GM23338 (cell line): Measurements from ENCODE around the gene SLC6A3. TPM values are rescaled to one million over a fixed set of nuclear protein-coding genes. Genes with fewer than 3 reads are reported as not detected.

Experiments
- ATAC-seq: fragments of 200-7000 bp; cut with Tn5 transposase; 3 replicates; pipeline ENCODE4 v1.9.1; 2020
- DNase-seq: peaks from one replicate; pipeline ENCODE4 v3.0.0-alpha.2; 2015; ENCODE audit warnings: low spot score
- H2AFZ ChIP-seq: fragments of 200-600 bp; sonication (generic); 2 replicates; pipeline ENCODE4 v1.8.0; 2016; ENCODE audit warnings: antibody characterized with exemption, mild to moderate bottlenecking, moderate library complexity
- H3F3A ChIP-seq: fragments of 200-600 bp; sonication (generic); replicated peaks from 2 replicates; pipeline ENCODE4 v1.8.0; 2017; ENCODE audit warnings: antibody characterized with exemption, mixed run types, low read depth
- H3K27ac ChIP-seq: fragments of 200-600 bp; sonication (generic); 2 replicates; pipeline ENCODE4 v1.6.1; 2016; ENCODE audit warnings: low read depth
- H3K27me3 ChIP-seq: fragments of 200-600 bp; sonication (generic); 2 replicates; pipeline ENCODE4 v1.8.0; 2016; ENCODE audit warnings: mild to moderate bottlenecking, mixed run types, moderate library complexity; ENCODE audit not compliant: insufficient read depth
- H3K36me3 ChIP-seq: fragments of 200-600 bp; sonication (generic); 2 replicates; pipeline ENCODE4 v1.8.0; 2016; ENCODE audit warnings: mild to moderate bottlenecking; ENCODE audit not compliant: insufficient read depth
- H3K4me1 ChIP-seq: fragments of 200-600 bp; sonication (generic); 2 replicates; pipeline ENCODE4 v1.8.0; 2016; ENCODE audit warnings: mild to moderate bottlenecking, moderate library complexity; ENCODE audit not compliant: insufficient read depth
- H3K4me2 ChIP-seq: fragments of 200-600 bp; sonication (generic); 2 replicates; pipeline ENCODE4 v1.7.1; 2017; ENCODE audit warnings: mixed run types
- H3K4me3 ChIP-seq: fragments of 200-600 bp; sonication (generic); 2 replicates; pipeline ENCODE4 v1.6.1; 2016; ENCODE audit warnings: mixed run types
- H3K79me2 ChIP-seq: fragments of 200-600 bp; sonication (generic); replicated peaks from 2 replicates; pipeline ENCODE4 v1.8.0; 2017; ENCODE audit warnings: mild to moderate bottlenecking; ENCODE audit not compliant: insufficient read depth
- H3K9me2 ChIP-seq: fragments of 200-600 bp; sonication (generic); 2 replicates; pipeline ENCODE4 v1.8.0; 2017; ENCODE audit not compliant: insufficient read depth
- H4K20me1 ChIP-seq: fragments of 200-600 bp; sonication (generic); replicated peaks from 2 replicates; pipeline ENCODE4 v1.8.0; 2017; ENCODE audit warnings: mild to moderate bottlenecking; ENCODE audit not compliant: insufficient read depth
- H3K27ac Mint-ChIP-seq: 2 replicates; pipeline ENCODE4 v1.8.0; 2020; ENCODE audit warnings: inconsistent platforms, mild to moderate bottlenecking, moderate library complexity, mixed read lengths
- H3K27me3 Mint-ChIP-seq: 3 replicates; pipeline ENCODE4 v1.8.0; 2022; ENCODE audit warnings: low read depth, mild to moderate bottlenecking, moderate library complexity, mixed read lengths, inconsistent platforms; ENCODE audit not compliant: insufficient read depth, poor library complexity
- H3K36me3 Mint-ChIP-seq: 3 replicates; pipeline ENCODE4 v1.8.0; 2021; ENCODE audit warnings: low read depth, mild to moderate bottlenecking, inconsistent platforms, moderate library complexity, mixed read lengths
- H3K4me1 Mint-ChIP-seq: 3 replicates; pipeline ENCODE4 v1.8.0; 2020; ENCODE audit warnings: mild to moderate bottlenecking, inconsistent platforms, mixed read lengths
- H3K4me3 Mint-ChIP-seq: 3 replicates; pipeline ENCODE4 v1.8.0; 2021; ENCODE audit warnings: moderate library complexity, mild to moderate bottlenecking, inconsistent platforms, mixed read lengths
- H3K9me3 Mint-ChIP-seq: 3 replicates; pipeline ENCODE4 v1.8.0; 2020; ENCODE audit warnings: moderate library complexity, mild to moderate bottlenecking, inconsistent platforms, mixed read lengths
- CREB1 ChIP-seq: fragments of 250-450 bp; sonication (Bioruptor Pico); IDR thresholded peaks from 2 replicates; pipeline ENCODE4 v1.5.0; 2020; ENCODE audit warnings: low read depth, mild to moderate bottlenecking, moderate library complexity
- CTCF ChIP-seq, 2 experiments: fragments of 200-600 bp in 1 of 2; sonication (generic) in 1 of 2; conservative IDR thresholded peaks; 2 replicates each; pipeline versions ENCODE4 v1.5.1 to v1.6.1; 2016 to 2017; ENCODE audit warnings: antibody characterized with exemption in 2 of 2, low read depth in 2 of 2, mild to moderate bottlenecking in 2 of 2, moderate library complexity in 1 of 2
- ETS1 ChIP-seq: IDR thresholded peaks from 2 replicates; pipeline ENCODE4 v1.6.1; 2016; ENCODE audit warnings: antibody characterized with exemption
- EZH2 ChIP-seq: fragments of 200-600 bp; sonication (generic); IDR thresholded peaks from one replicate; pipeline ENCODE4 v1.8.0; 2017; ENCODE audit warnings: antibody characterized with exemption, mild to moderate bottlenecking, low read depth; ENCODE audit not compliant: unreplicated experiment
- EZH2phosphoT487 ChIP-seq: fragments of 200-600 bp; sonication (generic); IDR thresholded peaks from one replicate; pipeline ENCODE4 v1.8.1; 2018; ENCODE audit warnings: antibody characterized with exemption; ENCODE audit not compliant: unreplicated experiment
- JUNB ChIP-seq: IDR thresholded peaks from one replicate; pipeline ENCODE4 v1.6.1; 2016; ENCODE audit warnings: antibody characterized with exemption; ENCODE audit not compliant: unreplicated experiment
- NANOG ChIP-seq: IDR thresholded peaks from 2 replicates; pipeline ENCODE4 v1.6.1; 2016; ENCODE audit warnings: antibody characterized with exemption, borderline replicate concordance
- POLR2AphosphoS5 ChIP-seq: IDR thresholded peaks from 2 replicates; pipeline ENCODE4 v1.6.1; 2016; ENCODE audit warnings: antibody characterized with exemption, low read depth
- REST ChIP-seq: IDR thresholded peaks from one replicate; pipeline ENCODE4 v1.6.1; 2018; ENCODE audit warnings: antibody characterized with exemption; ENCODE audit not compliant: unreplicated experiment
- STAT1 ChIP-seq: IDR thresholded peaks from one replicate; pipeline ENCODE4 v1.6.1; 2016; ENCODE audit warnings: antibody characterized with exemption; ENCODE audit not compliant: unreplicated experiment
- ZNF114 ChIP-seq: fragments of 250-450 bp; sonication (Bioruptor Pico); IDR thresholded peaks from 2 replicates; pipeline ENCODE4 v1.5.0; 2020; ENCODE audit warnings: mild to moderate bottlenecking, moderate library complexity
- ZNF331 ChIP-seq: fragments of 250-450 bp; sonication (Bioruptor Pico); IDR thresholded peaks from 2 replicates; pipeline ENCODE4 v1.5.0; 2020; ENCODE audit warnings: low read depth, mild to moderate bottlenecking, moderate library complexity
- polyA plus RNA-seq: library from polyadenylated mRNA; unstranded; fragments of >200 nt; fragmentation: Nextera tagmentation; extraction: Ambion mirVana; gene quantifications from 2 replicates; pipeline ENCODE4 v1.2.1, GENCODE V29; 2016
- total RNA-seq: library from RNA; depleted of rRNA; stranded (reverse); fragments of >200 nt; shearing (Covaris generic); gene quantifications from 2 replicates; pipeline ENCODE4 v1.2.3, GENCODE V29; 2014

SLC6A3 gene
- total and polyA plus RNA-seq, 2 experiments from 2014 or later = 0.76 to 1.0 TPM

- TF ChIP-seq EZH2 (no peak), NANOG (no peak), CREB1 (CRISPR knock-in tag) (no peak), JUNB (no peak), STAT1 (no peak), ZNF331 (CRISPR knock-in tag) (no peak), POLR2AphosphoS5 (no peak), ZNF114 (no peak), REST (no peak), ETS1 (no peak)
These were observed 38.3 kb downstream of the SLC6A3 start (continued) for GRCh38 chr5:1406681-1407640.

- Histone ChIP-seq H3K4me3 (no peak overlapping the region), H2AFZ (no peak overlapping the region), H4K20me1 (no peaks in the 10 kb centered on the region), H3K27me3 (no peaks in the 10 kb centered on the region), H3K4me2 (no peak overlapping the region), H3K79me2 (no peaks in the 10 kb centered on the region), H3K4me1 (no peaks in the 10 kb centered on the region), H3K36me3 (no peaks in the 10 kb centered on the region), H3F3A (no peaks in the 10 kb centered on the region), H3K9me2 (no peaks in the 10 kb centered on the region), H3K27ac (no peak overlapping the region)
- H3K27me3 Mint-ChIP-seq = peaks cover 22% of the 10 kb centered on the region
- no peak for ATAC-seq
- H3K9me3 Mint-ChIP-seq = no peaks in the 10 kb centered on the region
- H3K36me3 Mint-ChIP-seq = no peaks in the 10 kb centered on the region
- H3K4me3 Mint-ChIP-seq = no peak overlapping the region
- DNase-seq = no peak
- H3K27ac Mint-ChIP-seq = no peak overlapping the region
- peaks cover 3% of the 10 kb centered on the region; the same call in 2 of the 3 replicates for H3K4me1 Mint-ChIP-seq
- no peak for TF ChIP-seq ZNF114
- no peak for TF ChIP-seq EZH2phosphoT487
- no peak for TF ChIP-seq CREB1 (CRISPR knock-in tag)
- no peak for TF ChIP-seq STAT1
- no peak for TF ChIP-seq NANOG
- no peak for TF ChIP-seq JUNB
- TF ChIP-seq ETS1 = no peak
- no peak for TF ChIP-seq POLR2AphosphoS5
- TF ChIP-seq EZH2 = no peak
- TF ChIP-seq CTCF (conservative IDR thresholded peaks at IDR 0.05; ENCODE audit: low read depth in 2 of 2) = no peak
These were observed 39.4 kb downstream of the SLC6A3 start for GRCh38 chr5:1405539-1406530.
